GM21515 (cell line): ENCODE data around the gene YOD1.

Experiments used
- ATAC-seq: cut with Tn5 transposase; IDR thresholded peaks from one replicate; pipeline ENCODE4 v1.9.1; 2021; ENCODE audit not compliant: unreplicated experiment

Gene YOD1

DNA sequence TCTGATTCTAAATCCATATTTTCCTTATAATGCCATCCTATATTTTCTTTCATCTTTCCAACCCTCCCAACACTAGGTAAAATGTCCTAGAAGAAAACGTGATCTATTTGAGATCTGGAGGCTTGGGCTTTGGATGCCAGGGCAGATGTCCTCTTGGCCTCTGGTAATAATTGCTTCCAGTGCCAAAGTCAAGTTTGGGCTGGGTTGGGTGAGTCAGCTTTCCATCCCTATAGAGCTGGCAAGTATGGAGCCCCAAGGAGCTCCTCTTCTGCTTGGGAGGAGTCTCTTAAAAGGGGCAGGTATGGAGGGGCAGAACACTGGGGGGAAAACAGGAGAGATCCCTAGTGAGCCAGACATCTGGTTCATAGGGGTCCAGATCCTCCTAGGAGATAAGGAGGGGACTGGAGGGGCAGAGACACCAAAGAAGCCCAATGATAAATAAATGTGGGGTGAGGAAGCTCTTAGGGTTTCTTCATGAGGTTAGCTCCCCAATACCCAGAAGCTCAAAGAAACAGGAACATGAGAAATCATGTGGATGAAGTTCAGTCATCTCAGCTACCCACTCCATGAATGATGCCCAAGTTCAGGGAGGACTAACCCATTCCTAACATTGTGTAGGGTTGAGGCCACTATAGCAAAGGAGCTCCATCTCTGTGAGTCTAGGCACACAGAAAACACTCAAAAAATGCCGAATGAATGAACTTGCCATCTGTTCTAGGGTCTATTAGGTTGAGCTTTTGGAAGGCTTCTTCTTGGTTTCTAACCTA is 21.9 kb downstream of the YOD1 start:
- no peak for ATAC-seq

DNA sequence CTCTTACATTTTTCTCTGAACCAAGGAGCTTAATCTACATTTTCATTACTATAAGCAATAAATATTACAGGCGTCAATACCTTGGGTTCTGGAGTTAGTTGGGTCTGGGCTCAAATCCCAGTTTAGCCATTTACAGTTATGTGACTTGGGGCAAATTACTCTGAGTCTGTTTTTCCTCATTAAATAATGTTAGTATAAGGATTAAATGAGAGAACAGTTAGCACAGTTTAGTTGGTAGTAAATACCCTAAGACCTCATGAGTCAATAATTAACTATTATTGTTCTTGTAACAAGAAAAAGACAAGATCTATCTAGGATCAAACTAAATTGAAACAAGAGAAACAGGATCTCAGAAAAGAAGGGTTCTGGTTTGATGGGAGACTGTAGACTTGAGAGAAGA is 23.1 kb downstream of the YOD1 start:
- ATAC-seq, result no peak

DNA sequence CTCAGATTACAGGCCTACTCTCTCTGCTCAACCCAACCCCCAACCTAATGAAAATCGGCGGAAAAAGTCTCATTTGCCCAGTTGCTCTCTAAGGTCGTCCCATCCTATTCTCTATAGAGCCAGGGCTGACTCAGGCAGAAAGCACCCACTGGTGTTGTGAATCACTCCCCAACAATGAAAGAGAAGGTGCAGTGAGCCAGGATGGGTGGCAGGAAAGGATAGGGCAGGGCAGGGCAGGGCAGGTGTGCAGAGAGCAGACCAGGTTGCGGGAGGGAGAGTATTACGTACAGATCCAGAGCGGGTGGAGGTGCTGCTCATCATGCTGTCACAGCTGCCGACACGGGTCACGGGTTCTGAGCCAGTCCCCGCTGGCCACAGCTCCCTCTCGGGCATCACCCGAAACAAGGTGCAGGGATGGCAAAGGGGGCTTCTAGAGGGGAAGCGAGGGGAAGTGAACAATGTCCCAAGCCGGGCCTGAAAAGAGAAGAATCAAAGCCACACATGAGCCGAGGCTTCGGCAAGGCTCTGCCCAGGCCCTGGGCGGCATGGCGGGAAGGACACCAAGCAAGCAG is 23.7 kb downstream of the YOD1 start:
- no peak for ATAC-seq

DNA sequence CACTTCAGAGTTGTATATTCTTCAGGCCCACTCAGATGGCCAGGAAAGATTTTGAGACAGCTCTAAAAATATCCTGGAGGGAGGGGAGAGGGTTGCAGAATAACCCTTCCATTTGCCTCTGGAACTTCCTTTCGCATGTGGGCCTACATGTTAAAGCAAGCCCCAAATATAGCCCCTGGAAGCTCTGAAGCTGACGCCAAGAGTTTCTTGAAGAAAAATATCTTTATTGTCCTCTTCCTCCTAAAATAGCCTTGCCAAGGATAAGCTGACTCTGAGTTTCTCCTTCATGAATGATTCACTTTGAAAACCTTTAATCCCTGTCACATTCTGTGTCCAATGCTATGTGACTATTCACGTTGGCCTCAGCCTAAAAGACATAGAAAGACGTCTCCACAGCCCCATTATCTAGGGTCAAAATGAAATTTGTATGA is 24.9 kb downstream of the YOD1 start:
- no peak for ATAC-seq

DNA sequence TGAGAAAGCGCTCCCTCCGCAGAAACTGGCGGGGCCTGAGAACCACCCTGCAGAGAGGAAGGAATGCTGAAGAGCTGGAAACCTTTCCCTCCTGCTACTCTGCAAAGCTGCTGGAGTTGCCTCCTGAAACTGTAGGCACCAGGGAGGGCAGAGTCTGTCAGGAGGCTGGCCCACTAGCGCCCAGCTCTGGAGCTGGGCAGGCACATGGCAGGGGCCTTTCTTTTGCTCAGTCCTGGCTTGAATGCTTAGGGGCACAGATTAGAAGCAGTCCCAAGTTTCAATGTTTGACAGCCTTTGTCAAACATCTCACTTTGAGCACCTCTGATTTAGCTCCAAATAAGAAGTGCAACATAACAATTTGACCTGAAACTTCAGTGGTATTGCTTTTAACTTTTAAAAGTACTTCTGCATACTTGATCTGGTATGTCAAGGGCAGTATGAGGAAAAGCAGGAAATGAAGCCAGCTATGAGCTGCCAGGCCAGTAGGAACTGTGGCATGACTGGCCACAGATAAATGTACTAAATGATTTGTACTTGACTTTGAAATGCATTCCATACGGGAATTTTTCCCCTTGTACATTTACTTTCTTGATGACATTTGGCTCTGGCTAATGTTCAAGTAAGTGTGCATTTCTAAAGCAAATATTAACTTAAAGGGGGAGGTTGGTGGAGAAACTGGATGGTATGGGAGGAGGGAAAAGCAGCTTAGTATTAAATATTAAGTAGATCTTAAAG is 25.7 kb downstream of the YOD1 start:
- no peak for ATAC-seq

DNA sequence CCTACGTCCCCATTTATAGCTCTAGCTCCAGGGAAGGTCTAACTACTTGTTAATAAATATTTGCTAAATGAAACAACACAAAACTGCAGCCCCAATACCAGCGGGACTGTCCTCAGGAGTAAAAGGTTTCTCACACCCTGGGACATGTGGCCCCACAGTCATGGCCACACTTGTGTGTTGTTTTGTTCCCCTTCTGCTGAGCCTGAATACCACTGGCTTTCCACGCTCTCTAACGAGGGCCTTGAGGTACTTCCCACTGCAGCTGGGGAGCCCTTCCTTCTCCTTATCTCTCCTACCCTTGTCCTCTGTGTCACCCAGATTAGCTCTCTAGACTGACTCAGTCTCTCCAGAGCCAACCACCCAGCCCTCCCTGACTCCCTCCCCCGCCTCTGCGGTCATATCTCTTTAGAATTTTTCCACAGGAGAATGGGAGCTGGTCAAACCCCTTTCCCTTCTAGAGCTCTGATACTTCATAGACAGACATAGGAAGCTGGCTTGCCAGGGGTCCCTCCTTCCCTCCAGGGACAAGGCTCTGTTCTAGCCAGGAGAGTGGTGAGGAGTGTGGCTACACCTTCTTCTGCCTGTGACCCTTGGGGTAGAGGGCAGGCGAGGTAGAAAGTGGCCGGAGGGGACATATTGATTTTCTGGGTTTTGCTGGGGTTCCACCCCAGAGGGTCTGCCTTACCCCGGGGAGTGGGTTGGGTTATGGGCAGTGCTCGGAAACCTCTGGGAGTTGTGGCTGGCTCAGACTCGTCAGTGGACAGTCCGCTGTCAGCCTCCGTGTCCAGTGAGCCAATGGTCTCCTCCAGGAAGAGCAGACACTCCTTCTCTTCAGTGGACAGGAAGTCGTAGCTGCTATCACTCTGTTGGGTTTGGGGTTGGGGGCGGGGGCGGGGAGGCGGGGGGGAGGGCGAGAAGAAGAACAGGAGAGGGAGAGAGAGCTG is 26.5 kb downstream of the YOD1 start:
- no peak for ATAC-seq

DNA sequence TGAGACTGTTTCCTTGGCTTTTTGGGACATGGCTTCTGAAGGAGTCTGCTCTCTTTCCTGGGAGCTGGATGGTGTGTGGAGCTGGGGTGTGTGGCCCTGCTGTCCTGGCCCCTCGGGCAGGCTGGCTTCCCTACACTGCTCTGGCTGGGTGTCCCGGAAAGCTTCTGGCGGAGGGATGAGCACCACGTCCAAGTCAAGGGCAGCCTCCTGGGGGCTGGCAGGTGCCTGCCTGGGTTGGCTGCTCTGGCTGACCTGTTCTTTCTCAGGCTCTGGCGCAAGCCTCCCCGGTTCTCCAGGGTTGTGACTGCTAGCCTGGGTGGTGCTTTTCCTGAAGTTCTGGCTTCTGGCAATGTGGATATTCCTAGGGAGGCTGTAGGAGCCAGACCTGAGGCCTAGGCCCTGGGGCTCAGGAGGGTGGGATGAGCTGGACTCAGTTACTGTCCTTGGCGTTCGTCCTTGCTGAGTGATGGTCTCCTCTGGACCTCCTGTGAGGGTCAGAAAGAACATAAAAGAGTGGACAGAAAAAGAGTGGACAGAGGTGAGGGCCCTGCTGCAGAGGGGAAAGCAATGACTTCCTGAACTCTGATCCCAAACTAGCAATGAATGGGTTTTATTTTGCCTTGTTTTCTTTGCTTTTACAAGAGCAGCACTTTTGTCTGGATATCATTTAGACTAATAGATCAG is 27.9 kb downstream of the YOD1 start:
- ATAC-seq, result no peak

DNA sequence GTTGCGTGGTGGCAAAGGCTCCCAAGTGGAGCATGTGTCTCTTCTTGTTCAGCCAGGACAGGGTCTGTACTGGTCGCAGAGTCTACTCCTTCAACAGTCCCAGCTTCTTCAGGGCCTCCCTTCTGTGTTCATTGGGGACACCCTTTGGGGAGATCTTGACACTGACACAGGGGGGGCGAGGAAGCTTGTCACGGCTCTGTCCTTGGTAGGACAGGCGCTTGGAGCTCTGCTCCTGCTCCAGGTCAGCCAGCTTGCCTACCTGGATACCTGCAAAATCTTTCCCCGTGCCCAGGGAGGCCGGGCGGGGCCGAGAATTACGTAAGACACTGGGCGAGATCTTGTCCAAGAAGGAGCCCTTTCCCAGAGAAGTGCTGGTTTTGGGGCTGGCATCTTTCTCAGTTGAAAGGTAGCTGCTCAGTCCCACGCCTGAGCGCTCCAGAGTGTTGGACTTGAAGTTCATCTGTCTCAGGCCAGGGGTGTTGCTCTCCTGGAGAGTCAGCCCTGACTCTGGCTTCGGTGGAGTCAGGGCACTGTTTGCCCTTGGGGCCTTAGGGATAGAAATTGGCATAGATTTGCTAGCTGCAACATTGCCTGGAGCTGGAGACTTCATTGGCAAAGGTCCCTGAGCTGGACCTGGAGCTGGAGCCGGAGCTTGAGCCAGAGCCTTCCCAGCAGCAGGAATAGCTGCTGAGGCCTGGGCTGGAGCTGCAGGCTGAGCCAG is 29.0 kb downstream of the YOD1 start:
- no peak for ATAC-seq

DNA sequence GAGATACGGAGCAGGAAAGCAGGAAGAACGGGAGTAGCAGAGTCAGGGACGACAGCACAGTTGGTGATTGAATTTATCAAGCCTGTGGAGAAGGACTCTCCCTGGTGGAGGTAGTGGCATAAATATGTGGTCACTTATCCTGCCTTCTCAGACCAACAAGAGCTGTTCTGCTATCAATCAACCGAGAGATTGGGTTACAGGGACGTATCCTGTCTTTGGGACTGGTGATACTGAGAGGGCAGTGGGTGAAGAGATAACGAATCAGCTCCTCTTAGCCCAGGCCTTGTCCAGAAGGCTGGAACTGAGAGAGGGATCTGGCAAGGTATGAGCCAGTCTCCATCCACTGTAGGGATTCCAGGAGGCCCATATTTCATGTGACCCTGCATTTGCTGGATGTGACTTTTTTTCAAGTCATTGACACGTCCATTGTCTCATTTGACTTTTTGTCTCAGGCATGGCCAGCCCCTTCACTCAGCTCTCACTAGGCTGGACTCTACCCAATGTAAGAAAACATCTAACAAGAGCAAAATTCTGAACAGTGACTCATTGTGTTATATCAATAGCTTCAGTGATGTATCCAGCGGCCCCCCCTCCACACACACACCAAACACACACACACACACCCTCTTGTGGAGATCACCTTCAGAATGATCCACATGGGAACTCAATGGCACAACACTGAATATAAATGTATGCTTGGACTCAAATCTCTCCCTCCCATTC is 29.7 kb downstream of the YOD1 start:
- ATAC-seq, result no peak

DNA sequence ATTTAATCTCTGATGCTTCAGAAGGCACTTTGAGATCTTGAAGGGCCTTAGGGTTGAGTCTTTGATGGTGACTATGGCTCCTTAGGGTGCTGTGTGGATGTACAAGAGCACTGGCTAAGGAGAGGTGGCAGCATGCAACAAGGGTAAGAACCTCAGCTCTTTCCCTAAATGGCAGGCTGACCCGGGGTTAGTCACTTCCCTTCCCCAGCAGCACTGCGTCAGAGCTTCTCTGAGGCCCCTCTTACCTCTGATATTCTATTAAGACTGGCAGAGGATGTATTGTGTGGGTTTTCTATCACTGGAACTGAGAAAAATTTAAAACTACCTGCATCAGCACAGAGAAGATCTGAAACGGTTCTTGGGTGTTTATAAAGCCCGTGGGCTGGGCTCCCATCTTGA is 30.3 kb downstream of the YOD1 start:
- no peak for ATAC-seq

DNA sequence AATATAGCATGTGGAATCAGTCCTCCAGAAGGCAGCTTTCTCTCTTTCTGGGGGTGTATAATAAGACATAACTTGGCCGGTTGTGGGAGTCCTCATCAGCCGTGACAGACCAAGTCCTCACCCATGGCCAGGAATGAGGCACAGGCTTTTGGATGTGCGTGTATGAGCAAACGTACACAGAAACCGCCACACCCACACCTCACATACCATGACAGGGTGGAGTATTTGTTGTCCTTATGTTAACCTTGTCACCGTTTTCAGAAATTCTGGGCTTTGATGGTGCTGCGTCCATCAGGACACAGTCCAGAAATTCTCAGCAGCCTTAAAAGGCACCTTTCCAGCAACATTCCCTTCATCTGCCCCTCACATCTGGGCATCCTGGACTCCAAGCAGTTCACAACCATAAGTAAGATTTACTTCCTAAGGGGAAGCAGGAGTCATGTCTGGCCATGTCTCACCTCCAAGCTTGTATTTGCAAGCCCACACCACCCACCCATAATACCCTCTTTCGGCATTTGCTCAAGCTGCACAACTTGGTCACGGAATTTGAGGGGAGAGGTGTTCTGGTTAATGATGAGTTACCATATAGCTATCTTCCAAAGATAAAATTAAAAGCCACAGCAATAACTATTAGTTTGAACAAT is 30.8 kb downstream of the YOD1 start:
- ATAC-seq, result no peak

DNA sequence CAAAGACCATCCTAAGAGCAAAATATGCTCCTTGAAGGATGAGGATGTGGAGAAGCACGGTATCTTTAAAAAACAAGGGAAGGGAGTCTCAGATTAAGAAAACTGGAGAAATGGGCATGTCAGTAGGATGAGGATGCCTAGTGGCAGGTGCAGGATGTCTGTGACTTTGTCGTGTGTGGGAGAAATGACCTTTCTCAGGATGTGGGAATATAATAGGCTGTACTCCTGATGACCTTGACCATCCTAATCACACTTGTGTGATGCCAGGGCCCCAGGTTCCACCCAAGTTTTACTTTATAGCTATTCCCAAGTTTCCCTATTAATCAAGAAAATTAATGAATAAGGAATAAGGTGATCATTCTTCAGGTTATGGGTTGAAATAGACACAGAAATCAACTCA is 31.3 kb downstream of the YOD1 start:
- ATAC-seq, result no peak

DNA sequence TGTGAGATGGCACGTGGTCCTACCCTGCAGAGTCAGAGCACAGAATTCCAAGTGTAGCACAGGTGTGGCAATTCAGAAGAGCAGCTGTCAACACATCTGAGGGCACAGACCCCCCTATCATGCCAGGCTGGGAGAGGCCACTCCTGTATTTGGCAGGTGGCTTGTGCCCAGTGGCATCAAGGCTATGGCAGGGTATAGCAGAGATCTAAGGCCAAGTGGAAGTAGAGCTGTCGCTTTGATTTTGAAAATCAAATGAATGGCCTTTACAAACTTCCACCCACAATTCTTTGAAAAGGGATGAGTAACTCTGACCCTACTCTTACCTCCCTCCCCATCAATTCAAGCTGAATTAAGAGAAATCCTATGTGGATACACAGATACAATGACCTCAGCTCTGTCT is 31.8 kb downstream of the YOD1 start:
- no peak for ATAC-seq

DNA sequence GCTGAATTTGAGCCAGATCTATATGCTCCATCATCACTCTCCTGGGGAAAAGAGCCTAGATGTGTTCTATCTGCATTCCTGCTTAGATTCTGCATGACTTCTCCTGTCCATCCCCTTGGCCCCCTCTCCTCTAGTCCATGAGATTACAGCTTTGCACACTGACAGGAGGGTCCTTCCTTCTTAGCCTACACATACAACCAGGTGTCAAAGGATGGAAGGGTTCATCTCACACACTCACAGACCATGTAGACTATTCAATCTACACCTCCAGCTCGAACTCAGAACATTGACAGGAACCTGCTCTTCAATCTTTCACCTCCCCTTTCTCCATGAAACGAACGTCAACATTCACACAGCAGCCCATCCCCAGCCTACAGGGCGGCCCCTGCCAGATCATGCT is 32.3 kb downstream of the YOD1 start:
- ATAC-seq, result no peak

DNA sequence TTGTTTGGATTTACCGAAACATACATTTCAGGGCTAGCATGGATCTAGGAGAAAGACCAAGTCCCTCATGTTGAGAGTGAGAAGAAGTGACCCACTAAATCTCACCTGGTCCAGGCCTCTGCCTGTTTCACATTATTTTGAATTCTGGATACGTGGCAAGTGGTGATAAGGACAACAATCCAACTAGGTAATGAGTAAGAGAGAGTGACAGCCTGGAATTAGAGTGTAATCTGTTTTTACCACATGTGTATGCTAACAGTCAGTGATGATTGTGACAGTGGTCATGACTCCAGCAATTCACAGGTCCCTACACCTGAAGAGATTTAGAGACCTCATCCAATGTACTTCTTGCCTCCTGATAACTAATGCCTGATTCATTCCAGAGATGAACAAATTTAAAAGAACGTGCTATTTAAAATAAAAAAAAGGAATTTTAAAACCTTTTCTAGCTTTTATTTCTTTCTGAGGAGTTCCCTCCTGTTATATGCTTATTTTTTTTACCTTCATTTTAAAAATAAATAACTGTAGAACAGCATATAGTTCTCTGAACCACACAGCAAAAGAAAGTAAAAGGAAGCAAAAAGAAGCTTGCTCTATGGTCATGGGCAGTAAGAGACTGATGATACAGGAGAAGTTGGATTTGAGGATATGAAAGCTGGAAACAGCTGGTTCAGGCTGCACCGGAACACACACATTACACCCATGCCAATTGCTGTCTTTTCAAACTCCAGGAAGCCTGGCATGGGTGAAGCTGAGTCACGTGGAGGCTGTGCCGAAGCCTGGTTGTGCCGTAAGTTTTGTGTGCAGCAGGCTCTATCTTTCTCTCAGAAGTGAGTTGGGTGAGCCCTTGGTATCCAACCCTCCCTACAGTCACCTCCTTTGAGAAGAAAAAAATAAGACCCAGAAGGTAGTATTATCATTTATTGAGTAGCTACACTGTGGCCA is 33.1 kb downstream of the YOD1 start:
- ATAC-seq, result no peak

DNA sequence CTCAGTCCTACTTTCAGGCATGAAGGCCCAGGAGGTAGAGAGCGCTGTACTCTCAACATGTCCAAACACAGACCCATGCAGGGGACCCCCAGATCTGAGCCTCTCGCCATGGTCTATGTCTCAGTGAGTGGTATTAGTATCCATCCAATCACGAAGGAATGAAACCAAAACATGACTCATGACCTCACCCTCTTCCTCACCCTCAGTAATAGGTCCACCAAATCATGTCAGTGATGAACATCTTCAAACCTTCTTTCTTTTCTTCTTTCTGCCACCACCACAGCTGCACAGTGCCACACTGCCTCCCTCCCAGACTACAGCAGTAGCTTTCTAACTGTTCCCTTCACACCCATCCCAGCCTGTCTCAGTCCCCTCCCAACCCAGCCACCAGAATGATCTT is 35.2 kb downstream of the YOD1 start:
- no peak for ATAC-seq

DNA sequence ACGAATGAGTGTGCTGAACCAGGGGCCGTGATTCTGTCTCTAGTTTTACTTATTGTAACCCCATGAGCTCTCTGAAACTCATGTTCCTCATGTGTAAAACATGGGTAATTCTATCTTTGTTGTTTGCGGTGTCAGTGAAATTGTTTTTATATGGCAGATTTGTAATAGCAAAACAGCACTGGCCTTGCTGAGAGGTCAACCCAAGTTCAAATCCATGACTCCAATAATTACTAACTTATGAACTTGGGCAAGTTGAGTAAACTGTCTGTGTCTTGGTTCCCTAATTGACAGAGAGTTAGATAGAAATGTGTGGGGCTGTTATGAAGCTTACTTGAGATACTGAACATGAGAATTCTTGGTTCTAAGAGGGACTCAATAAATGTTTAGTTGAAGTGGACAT is 36.3 kb downstream of the YOD1 start:
- ATAC-seq, result no peak
